Testis (tissue), 3 donors: Measurements from ENCODE around the gene CASK. TPM values are rescaled to one million over a fixed set of nuclear protein-coding genes. Genes with fewer than 3 reads are reported as not detected.
"Not testable (repeated sequence)": the region's sequence is repeated elsewhere in the genome, so short reads cannot be mapped to it uniquely, and the experiment has no call there.

Source experiments
- DNase-seq: peaks from one replicate; pipeline ENCODE4 v3.0.0-alpha.2; 2019
- H3K27ac ChIP-seq, 2 donors: fragments of 200-600 bp; sonication (generic); one replicate each; pipeline ENCODE4 v1.5.1; 2019
- H3K27me3 ChIP-seq: fragments of 200-600 bp; sonication (generic); one replicate; pipeline ENCODE4 v1.5.1; 2019
- H3K36me3 ChIP-seq: fragments of 200-600 bp; sonication (generic); one replicate; pipeline ENCODE4 v1.5.1; 2017; ENCODE audit warnings: low read depth; ENCODE audit errors: missing control alignments
- H3K4me1 ChIP-seq: fragments of 200-600 bp; sonication (generic); one replicate; pipeline ENCODE4 v1.5.1; 2019
- H3K4me3 ChIP-seq, 2 donors: fragments of 200-600 bp; sonication (generic); one replicate each; pipeline ENCODE4 v1.5.1; 2017 to 2019
- H3K9me3 ChIP-seq: fragments of 200-600 bp; sonication (generic); one replicate; pipeline ENCODE4 v1.5.1; 2017
- POLR2A ChIP-seq: fragments of 450-650 bp; IDR thresholded peaks from one replicate; pipeline ENCODE4 v1.6.1; 2017; ENCODE audit warnings: antibody characterized with exemption, mild to moderate bottlenecking, moderate library complexity
- WGBS, 2 donors: methylation state at CpG; one replicate each; pipeline ENCODE4 v1.1.5; 2018; 5-methylcytosine and 5-hydroxymethylcytosine counted together
- intact Hi-C: fragments of 100-400 bp; cut with DNase I; formaldehyde crosslinking; loops from one replicate; pipeline ENCODE4 v1.15.1; 2023; ENCODE audit warnings: low total_unique reads
- polyA plus RNA-seq: library from polyadenylated mRNA; stranded (reverse); fragments of 350-450 nt; fragmentation: Illumina TruSeq; extraction: RNeasy Lipid Tissue Mini Kit (QIAGEN cat#74804); gene quantifications from one replicate; pipeline ENCODE4 v1.2.3, GENCODE V29; 2014; ENCODE audit warnings: low read depth, low replicate concordance; ENCODE audit not compliant: insufficient read depth
- total RNA-seq, 2 donors: library from RNA; depleted of rRNA; stranded (reverse); fragments of >200 nt; gene quantifications; one replicate each; pipeline ENCODE4 v1.2.3, GENCODE V29; 2016
- TF ChIP-seq, protein P1 (sequence below), 3 experiments: fragments of 450-650 bp in 2 of 3; fragments of 200-600 bp in 1 of 3; sonication (generic) in 1 of 3; IDR thresholded peaks; one replicate each; pipeline ENCODE4 v1.5.1; 2016 to 2019; ENCODE audit warnings: antibody characterized with exemption in 3 of 3, mild to moderate bottlenecking in 2 of 3, moderate library complexity in 1 of 3

Gene CASK
- total and polyA plus RNA-seq, 3 donors from 2014 or later: 8.5 to 20.9 (median 14.5) TPM

DNA sequence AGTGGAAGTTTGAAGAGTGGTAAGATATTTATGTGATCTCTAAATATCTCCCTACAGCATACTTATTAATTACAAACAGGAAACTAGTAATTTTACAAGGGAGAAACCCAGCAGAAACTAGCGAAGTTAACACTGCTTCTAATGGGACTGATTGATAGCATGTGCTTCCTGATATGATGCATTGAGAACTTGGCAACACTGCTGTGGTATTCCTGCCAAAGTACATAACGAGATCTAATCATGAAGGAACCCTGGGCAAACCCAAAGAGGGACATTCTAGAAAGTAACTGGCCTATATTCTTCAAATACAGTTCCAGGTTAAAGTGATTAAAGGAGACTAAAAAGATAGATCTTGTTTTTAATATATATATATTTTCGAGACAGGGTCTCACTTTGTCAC lies 239.2 kb downstream of the CASK start:
- H3K4me1 ChIP-seq: no peaks in the 10 kb centered on the region
- no peaks in the 10 kb centered on the region for H3K9me3 ChIP-seq
- H3K27ac ChIP-seq: no peak overlapping the region
- DNase-seq: no peak
- TF ChIP-seq, protein P1, sequence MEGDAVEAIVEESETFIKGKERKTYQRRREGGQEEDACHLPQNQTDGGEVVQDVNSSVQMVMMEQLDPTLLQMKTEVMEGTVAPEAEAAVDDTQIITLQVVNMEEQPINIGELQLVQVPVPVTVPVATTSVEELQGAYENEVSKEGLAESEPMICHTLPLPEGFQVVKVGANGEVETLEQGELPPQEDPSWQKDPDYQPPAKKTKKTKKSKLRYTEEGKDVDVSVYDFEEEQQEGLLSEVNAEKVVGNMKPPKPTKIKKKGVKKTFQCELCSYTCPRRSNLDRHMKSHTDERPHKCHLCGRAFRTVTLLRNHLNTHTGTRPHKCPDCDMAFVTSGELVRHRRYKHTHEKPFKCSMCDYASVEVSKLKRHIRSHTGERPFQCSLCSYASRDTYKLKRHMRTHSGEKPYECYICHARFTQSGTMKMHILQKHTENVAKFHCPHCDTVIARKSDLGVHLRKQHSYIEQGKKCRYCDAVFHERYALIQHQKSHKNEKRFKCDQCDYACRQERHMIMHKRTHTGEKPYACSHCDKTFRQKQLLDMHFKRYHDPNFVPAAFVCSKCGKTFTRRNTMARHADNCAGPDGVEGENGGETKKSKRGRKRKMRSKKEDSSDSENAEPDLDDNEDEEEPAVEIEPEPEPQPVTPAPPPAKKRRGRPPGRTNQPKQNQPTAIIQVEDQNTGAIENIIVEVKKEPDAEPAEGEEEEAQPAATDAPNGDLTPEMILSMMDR (IDR thresholded peaks at IDR 0.05): no peak
- no peak for TF ChIP-seq POLR2A
- H3K4me3 ChIP-seq: no peak overlapping the region
- 43 to 57% methylated on average over 2 to 3 of the region's 3 CpGs for WGBS, 2 donors
- H3K36me3 ChIP-seq: no peaks in the 10 kb centered on the region
- intact Hi-C loops: no loop called here
- no peaks in the 10 kb centered on the region for H3K27me3 ChIP-seq

DNA sequence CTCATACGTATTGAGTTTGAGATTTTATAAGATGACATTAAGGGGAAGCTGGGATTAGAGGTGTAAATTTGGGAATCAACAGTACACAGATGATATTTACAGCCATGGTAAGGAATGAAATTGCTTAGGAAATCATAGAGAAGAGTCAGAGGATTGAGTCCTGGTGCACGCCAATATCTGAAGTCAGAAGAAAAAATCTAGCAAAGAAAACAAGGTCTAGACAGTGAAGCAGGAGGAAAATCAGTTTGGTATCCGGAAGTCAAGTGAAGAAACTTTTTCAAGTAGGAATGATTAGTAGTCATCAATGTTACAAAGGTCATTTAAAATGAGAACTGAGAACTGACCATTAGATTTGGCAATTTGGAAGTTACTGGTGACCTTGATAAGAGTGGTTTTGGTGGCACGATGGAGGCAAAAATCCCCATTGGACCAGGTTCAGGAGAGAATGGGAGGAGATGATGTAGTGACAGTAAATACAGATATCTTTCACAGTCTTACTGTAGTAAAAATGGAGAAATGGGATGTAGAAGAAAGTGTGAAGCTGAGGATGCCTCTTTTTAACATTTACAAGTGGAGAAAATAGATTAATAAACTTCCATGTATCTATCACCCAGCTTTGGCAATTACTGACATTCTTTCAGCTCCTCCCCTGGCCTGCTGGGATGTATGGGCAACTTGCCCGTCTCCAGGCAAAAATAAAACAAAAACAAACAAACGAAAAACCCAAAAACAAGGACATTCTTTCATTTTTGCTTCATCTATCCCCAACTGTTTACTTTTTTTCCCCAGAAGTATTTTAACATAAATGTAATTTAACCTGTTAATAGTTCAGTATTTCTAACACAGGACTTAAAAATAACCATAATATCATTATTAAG lies 245.9 kb downstream of the CASK start:
- DNase-seq: no peak
- TF ChIP-seq, protein P1 (IDR thresholded peaks at IDR 0.05): no peak
- no peak for TF ChIP-seq POLR2A
- WGBS, 2 donors: 51 to 62% methylated on average over 6 of the region's 6 CpGs
- Histone ChIP-seq H3K27ac (no peak overlapping the region), H3K9me3 (no peaks in the 10 kb centered on the region), H3K36me3 (no peaks in the 10 kb centered on the region), H3K27me3 (no peaks in the 10 kb centered on the region), H3K4me1 (no peaks in the 10 kb centered on the region), H3K4me3 (no peak overlapping the region)
- intact Hi-C loops: no loop called here

DNA sequence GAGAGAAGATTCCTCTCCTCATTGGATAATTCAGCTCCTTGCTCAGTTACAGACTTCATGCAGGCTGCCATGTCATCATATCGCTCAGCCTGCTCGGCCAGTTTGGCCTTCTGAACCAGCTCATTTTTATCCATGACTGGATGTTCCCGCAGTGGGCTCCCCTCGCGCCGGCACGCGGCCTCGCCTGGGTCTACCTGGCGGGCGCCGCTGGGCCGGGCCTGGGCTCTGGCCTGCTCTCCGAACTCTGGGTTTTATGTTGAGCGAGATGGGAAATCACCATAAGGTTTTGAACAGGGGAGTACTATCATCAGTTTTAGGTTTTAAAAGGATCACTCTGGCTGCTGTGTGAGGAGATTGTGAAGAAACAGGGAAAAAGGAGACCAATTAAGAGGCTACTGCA lies 247.0 kb downstream of the CASK start:
- H3K36me3 ChIP-seq, H3K27me3 ChIP-seq, intact Hi-C loops, DNase-seq, H3K27ac ChIP-seq, H3K4me1 ChIP-seq, H3K9me3 ChIP-seq, H3K4me3 ChIP-seq: not testable (repeated sequence)
- whole genome bisulfite sequencing, 2 donors: 97 to 100% methylated on average over 6 to 15 of the region's 15 CpGs

DNA sequence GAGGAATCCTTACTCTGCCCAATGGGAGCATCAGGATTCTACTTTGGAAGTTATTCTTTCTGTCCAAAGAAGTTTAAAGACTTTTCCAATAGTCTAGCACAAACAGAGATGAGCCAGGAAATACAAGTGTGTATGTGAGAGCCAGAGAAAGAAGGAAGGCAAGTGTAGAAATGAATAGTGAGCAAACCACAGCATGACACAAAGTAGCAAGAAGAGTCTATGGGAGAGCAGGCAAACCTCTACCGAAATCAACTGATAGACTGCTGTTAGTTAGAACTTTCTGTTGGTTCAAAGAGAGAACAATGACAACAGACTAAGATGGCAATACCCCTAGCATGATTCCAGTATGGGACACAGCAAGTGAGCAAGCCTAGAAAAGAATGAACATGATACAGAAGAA lies 250.7 kb downstream of the CASK start:
- TF ChIP-seq POLR2A: no peak
- TF ChIP-seq, protein P1 (IDR thresholded peaks at IDR 0.05): no peak
- H3K4me1 ChIP-seq: no peaks in the 10 kb centered on the region
- intact Hi-C loops: no loop called here
- no peak overlapping the region for H3K27ac ChIP-seq
- H3K4me3 ChIP-seq: no peak overlapping the region
- no peak for DNase-seq
- H3K9me3 ChIP-seq: no peaks in the 10 kb centered on the region
- no peaks in the 10 kb centered on the region for H3K36me3 ChIP-seq
- 63 to 74% methylated on average over 1 of the region's 1 CpG for WGBS, 2 donors
- H3K27me3 ChIP-seq: no peaks in the 10 kb centered on the region

DNA sequence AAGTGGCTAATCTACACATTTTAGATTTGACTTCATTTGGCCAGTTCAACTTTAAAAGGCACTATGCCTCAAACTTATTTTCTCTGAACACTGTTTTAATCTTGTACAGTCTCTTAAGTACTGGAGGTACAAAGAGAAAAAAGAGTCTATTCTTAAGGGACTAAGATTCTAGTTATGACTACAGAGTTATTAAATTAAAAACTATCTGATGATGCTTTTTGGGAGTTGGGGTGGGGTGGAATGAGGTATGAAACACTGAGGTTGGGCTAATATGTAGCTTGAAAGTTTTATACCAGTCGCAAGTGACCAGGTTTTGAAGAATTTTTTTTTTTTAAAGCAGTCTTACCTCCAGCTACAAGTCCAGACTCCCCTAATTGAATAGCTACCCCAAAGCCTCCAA lies 252.3 kb downstream of the CASK start:
- intact Hi-C loops: no loop called here
- no peak overlapping the region for H3K4me3 ChIP-seq
- H3K4me1 ChIP-seq: no peaks in the 10 kb centered on the region
- H3K36me3 ChIP-seq: no peaks in the 10 kb centered on the region
- 88 to 100% methylated on average over 1 of the region's 1 CpG for WGBS, 2 donors
- H3K9me3 ChIP-seq: no peaks in the 10 kb centered on the region
- H3K27me3 ChIP-seq: no peaks in the 10 kb centered on the region
- H3K27ac ChIP-seq: no peak overlapping the region
- TF ChIP-seq, protein P1 (IDR thresholded peaks at IDR 0.05): no peak
- TF ChIP-seq POLR2A: no peak
- DNase-seq: no peak
